Keratinocyte (primary cell): ENCODE data around the gene TIE1. TPM values are rescaled to one million over a fixed set of nuclear protein-coding genes. Genes with fewer than 3 reads are reported as not detected.

Source experiments
- DNase-seq: peaks from one replicate; pipeline ENCODE4 v3.0.0-alpha.2; 2011; ENCODE audit warnings: low read depth, missing footprints, low spot score
- FAIRE-seq: peaks from 2 replicates; lab custom pipeline; 2011; peaks lifted over from hg19 to GRCh38; lab: Jason Lieb, UNC
- H2AFZ ChIP-seq: 2 replicates; pipeline ENCODE4 v1.6.0; 2012; ENCODE audit warnings: low read length, control low read depth, inconsistent platforms; ENCODE audit not compliant: control insufficient read depth
- H3K27ac ChIP-seq: 2 replicates; pipeline ENCODE4 v1.5.1; 2011; ENCODE audit warnings: low read length; ENCODE audit not compliant: control insufficient read depth, insufficient read depth
- H3K27me3 ChIP-seq: 3 replicates; pipeline ENCODE4 v1.6.0; 2011; ENCODE audit warnings: low read length; ENCODE audit not compliant: control insufficient read depth, insufficient read depth; ENCODE audit errors: extremely low read depth
- H3K36me3 ChIP-seq, 2 experiments: 2 replicates in 1 of 2; 3 replicates in 1 of 2; pipeline ENCODE4 v1.5.1; 2011; ENCODE audit warnings: low read length in 2 of 2, mild to moderate bottlenecking in 1 of 2; ENCODE audit not compliant: control insufficient read depth in 2 of 2, insufficient read depth in 2 of 2; ENCODE audit errors: extremely low read depth in 1 of 2
- H3K4me1 ChIP-seq: 3 replicates; pipeline ENCODE4 v1.5.1; 2011; ENCODE audit warnings: low read length; ENCODE audit not compliant: control insufficient read depth, insufficient read depth; ENCODE audit errors: extremely low read depth
- H3K4me2 ChIP-seq: 3 replicates; pipeline ENCODE4 v1.6.0; 2011; ENCODE audit warnings: low read depth, low read length; ENCODE audit not compliant: control insufficient read depth, insufficient read depth; ENCODE audit errors: extremely low read depth
- H3K4me3 ChIP-seq, 3 experiments: fragments of 200-600 bp in 1 of 3; sonication (generic) in 1 of 3; 2 replicates in 2 of 3; 3 replicates in 1 of 3; pipeline ENCODE4 v1.5.1; 2011 to 2016; ENCODE audit warnings: low read length in 3 of 3, mild to moderate bottlenecking in 3 of 3, control low read depth in 2 of 3, inconsistent platforms in 1 of 3, low read depth in 1 of 3, mixed read lengths in 1 of 3, mixed run types in 1 of 3, moderate library complexity in 1 of 3; ENCODE audit not compliant: control insufficient read depth in 2 of 3, insufficient read depth in 2 of 3; ENCODE audit errors: extremely low read depth in 1 of 3
- H3K79me2 ChIP-seq: 2 replicates; pipeline ENCODE4 v1.6.0; 2012; ENCODE audit warnings: low read length; ENCODE audit not compliant: control insufficient read depth, insufficient read depth
- H3K9ac ChIP-seq: 3 replicates; pipeline ENCODE4 v1.6.0; 2011; ENCODE audit warnings: low read length; ENCODE audit not compliant: control insufficient read depth, insufficient read depth; ENCODE audit errors: extremely low read depth
- H3K9me1 ChIP-seq: 3 replicates; pipeline ENCODE4 v1.6.0; 2011; ENCODE audit warnings: low read length; ENCODE audit not compliant: control insufficient read depth, insufficient read depth; ENCODE audit errors: extremely low read depth
- H3K9me3 ChIP-seq: 2 replicates; pipeline ENCODE4 v1.5.1; 2012; ENCODE audit warnings: low read depth, low read length; ENCODE audit not compliant: control insufficient read depth
- H4K20me1 ChIP-seq: 3 replicates; pipeline ENCODE4 v1.6.0; 2011; ENCODE audit warnings: low read length; ENCODE audit not compliant: control insufficient read depth, insufficient read depth; ENCODE audit errors: extremely low read depth
- EZH2 ChIP-seq: IDR thresholded peaks from one replicate; pipeline ENCODE4 v1.6.1; 2012; ENCODE audit warnings: inconsistent platforms, mild to moderate bottlenecking, low read length, moderate library complexity
- dilution Hi-C: fragments of 300-500 bp; cut with MboI; formaldehyde crosslinking; loops from one replicate; pipeline ENCODE4 v1.7.0; 2020; ENCODE audit warnings: low sequenced_read_pairs; ENCODE audit not compliant: extremely low pct_ligation_motif_present
- polyA minus RNA-seq, 3 experiments: library from RNA; depleted of rRNA, polyadenylated mRNA; stranded (reverse); fragments of >200 nt; gene quantifications; 1 replicate in 1 of 3; 2 replicates in 1 of 3; 3 replicates in 1 of 3; pipeline ENCODE4 v1.2.3, GENCODE V29; 2011
- polyA plus RNA-seq, 5 experiments: library from polyadenylated mRNA; depleted of rRNA in 3 of 5; stranded (reverse) in 3 of 5; stranded (forward) in 1 of 5; unstranded in 1 of 5; fragments of >200 nt; gene quantifications; 1 replicate in 1 of 5; 2 replicates in 3 of 5; 3 replicates in 1 of 5; pipeline versions ENCODE4 v1.2.1 to v1.2.3, GENCODE V29; 2011 to 2012; ENCODE audit warnings: missing spikeins in 2 of 5, low read depth in 1 of 5, low replicate concordance in 1 of 5
- TF ChIP-seq, protein P1 (sequence below), 3 experiments: IDR thresholded peaks in 1 of 3; conservative IDR thresholded peaks in 1 of 3; optimal IDR thresholded peaks in 1 of 3; 2 replicates in 2 of 3; 3 replicates in 1 of 3; pipeline versions ENCODE3 to v1.5.1; 2011; ENCODE audit warnings: low read length in 3 of 3, mild to moderate bottlenecking in 3 of 3, moderate library complexity in 2 of 3, control low read depth in 1 of 3, inconsistent platforms in 1 of 3; ENCODE audit not compliant: insufficient read depth in 2 of 3; ENCODE audit errors: extremely low read depth in 1 of 3

Gene TIE1
- polyA plus RNA-seq: 0.03 TPM in 1 of 3 replicates, not detected in the others
- polyA plus RNA-seq (2011; ENCODE audit: low read depth): 0.51 TPM
- polyA plus RNA-seq (2011; cell fraction: cytosol; rRNA removed): not detected in 2 replicates
- 0.04 TPM in 1 of 2 replicates, not detected in the other for polyA plus RNA-seq (2011; cell fraction: nucleus; rRNA removed)
- polyA plus RNA-seq (2012; ENCODE audit: low replicate concordance): not detected in 2 replicates
- polyA minus RNA-seq: not detected in 3 replicates
- polyA minus RNA-seq (2011; cell fraction: cytosol; rRNA and poly(A)+ RNA removed): not detected
- polyA minus RNA-seq (2011; cell fraction: nucleus; rRNA and poly(A)+ RNA removed): not detected in 2 replicates

DNA sequence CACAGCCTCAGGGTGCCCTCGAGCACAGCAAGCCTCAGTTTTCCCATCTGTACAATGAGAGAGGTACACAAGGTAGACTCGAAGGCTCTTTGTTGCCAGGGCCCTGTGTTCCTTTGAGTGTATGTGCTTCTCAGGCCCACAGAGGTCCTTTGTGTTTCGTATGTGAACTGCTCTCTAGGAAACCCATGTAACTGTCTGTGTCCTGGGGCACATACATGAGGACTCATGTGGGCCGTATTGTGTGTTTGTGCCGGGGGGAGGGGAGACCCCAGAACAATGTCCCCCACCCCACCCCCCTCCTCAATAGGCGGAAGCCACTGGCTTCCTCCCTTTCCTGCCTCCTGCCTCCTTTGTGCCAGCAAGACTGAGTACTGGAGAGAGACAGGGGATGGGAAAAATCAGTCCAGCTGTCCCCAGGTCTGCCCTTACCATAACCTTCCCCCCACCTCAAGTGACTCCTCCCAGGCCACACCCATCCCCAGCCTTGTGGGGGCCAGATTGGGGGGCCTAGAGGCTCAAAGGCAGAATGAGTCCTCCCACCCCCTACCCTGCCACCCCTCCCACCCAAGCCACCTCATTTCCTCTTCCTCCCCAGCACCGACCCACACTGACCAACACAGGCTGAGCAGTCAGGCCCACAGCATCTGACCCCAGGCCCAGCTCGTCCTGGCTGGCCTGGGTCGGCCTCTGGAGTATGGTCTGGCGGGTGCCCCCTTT lies at the start of gene TIE1:
TIE1 (plus strand) TSS at position 605 of the 717 bp plus-strand sequence; CDS start at position 695, 90 bp downstream.
- H3K79me2 ChIP-seq: no peaks in the 10 kb centered on the region
- no peaks in the 10 kb centered on the region for H3K36me3 ChIP-seq
- no peaks in the 10 kb centered on the region for H4K20me1 ChIP-seq
- no peaks in the 10 kb centered on the region for H3K9me1 ChIP-seq
- no peaks in the 10 kb centered on the region for H3K9me3 ChIP-seq
- no peak within 1 kb of the TSS for H3K4me2 ChIP-seq
- H3K4me3 ChIP-seq: no peak within 1 kb of the TSS
- TF ChIP-seq EZH2: no peak
- TF ChIP-seq, protein P1, sequence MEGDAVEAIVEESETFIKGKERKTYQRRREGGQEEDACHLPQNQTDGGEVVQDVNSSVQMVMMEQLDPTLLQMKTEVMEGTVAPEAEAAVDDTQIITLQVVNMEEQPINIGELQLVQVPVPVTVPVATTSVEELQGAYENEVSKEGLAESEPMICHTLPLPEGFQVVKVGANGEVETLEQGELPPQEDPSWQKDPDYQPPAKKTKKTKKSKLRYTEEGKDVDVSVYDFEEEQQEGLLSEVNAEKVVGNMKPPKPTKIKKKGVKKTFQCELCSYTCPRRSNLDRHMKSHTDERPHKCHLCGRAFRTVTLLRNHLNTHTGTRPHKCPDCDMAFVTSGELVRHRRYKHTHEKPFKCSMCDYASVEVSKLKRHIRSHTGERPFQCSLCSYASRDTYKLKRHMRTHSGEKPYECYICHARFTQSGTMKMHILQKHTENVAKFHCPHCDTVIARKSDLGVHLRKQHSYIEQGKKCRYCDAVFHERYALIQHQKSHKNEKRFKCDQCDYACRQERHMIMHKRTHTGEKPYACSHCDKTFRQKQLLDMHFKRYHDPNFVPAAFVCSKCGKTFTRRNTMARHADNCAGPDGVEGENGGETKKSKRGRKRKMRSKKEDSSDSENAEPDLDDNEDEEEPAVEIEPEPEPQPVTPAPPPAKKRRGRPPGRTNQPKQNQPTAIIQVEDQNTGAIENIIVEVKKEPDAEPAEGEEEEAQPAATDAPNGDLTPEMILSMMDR (optimal IDR thresholded peaks at IDR 0.05 in 1 of 3, IDR thresholded peaks at IDR 0.05 in 1 of 3, conservative IDR thresholded peaks at IDR 0.05 in 1 of 3; ENCODE audit: extremely low read depth in 1 of 3, insufficient read depth in 2 of 3, low read length in 3 of 3): no peak
- H3K27me3 ChIP-seq: peaks cover 4% of the 10 kb centered on the region
- H2AFZ ChIP-seq: no peak within 1 kb of the TSS
- no peak for DNase-seq
- no peak for FAIRE-seq
- no peak within 1 kb of the TSS for H3K27ac ChIP-seq
- dilution Hi-C loops: no loop called here
- H3K4me1 ChIP-seq: no peaks in the 10 kb centered on the region
- no peak within 1 kb of the TSS for H3K9ac ChIP-seq

- Histone ChIP-seq H3K36me3 (no peaks in the 10 kb centered on the region), H3K27ac (no peak overlapping the region), H3K9me3 (no peaks in the 10 kb centered on the region), H3K79me2 (no peaks in the 10 kb centered on the region), H3K4me3 (no peak overlapping the region), H3K4me1 (no peaks in the 10 kb centered on the region), H3K27me3 (peaks cover 16% of the 10 kb centered on the region), H4K20me1 (no peaks in the 10 kb centered on the region), H3K9ac (no peak overlapping the region), H3K4me2 (no peak overlapping the region), H3K9me1 (no peaks in the 10 kb centered on the region), H2AFZ (no peak overlapping the region)
- dilution Hi-C loops: no loop called here
- DNase-seq: no peak
- TF ChIP-seq, protein P1 (optimal IDR thresholded peaks at IDR 0.05 in 1 of 3, IDR thresholded peaks at IDR 0.05 in 1 of 3, conservative IDR thresholded peaks at IDR 0.05 in 1 of 3; ENCODE audit: extremely low read depth in 1 of 3, insufficient read depth in 2 of 3, low read length in 3 of 3): no peak
- TF ChIP-seq EZH2: no peak
- FAIRE-seq: no peak
Observed at GRCh38 chr1:43251024-43251423, 49.8 kb upstream of the TIE1 start.
